Ishikawa (cell line): ENCODE data around the gene GRHPR.

Experiments used
- CEBPB ChIP-seq: IDR thresholded peaks from 2 replicates; pipeline ENCODE4 v1.6.1; 2012
- CREB1 ChIP-seq: IDR thresholded peaks from 2 replicates; pipeline ENCODE4 v1.6.1; 2012; ENCODE audit warnings: low read depth
- EGR1 ChIP-seq: IDR thresholded peaks from 2 replicates; pipeline ENCODE4 v1.6.1; 2012
- EP300 ChIP-seq: IDR thresholded peaks from 2 replicates; pipeline ENCODE4 v1.6.1; 2012; ENCODE audit warnings: borderline replicate concordance
- FOXM1 ChIP-seq: IDR thresholded peaks from 2 replicates; pipeline ENCODE4 v1.6.1; 2012; ENCODE audit warnings: low read depth, borderline replicate concordance
- NFIC ChIP-seq: IDR thresholded peaks from 2 replicates; pipeline ENCODE4 v1.6.1; 2012
- RAD21 ChIP-seq: IDR thresholded peaks from 2 replicates; pipeline ENCODE4 v1.6.1; 2012; ENCODE audit warnings: low read depth
- TAF1 ChIP-seq: IDR thresholded peaks from 2 replicates; pipeline ENCODE4 v1.6.1; 2012; ENCODE audit warnings: low read depth, mild to moderate bottlenecking
- TCF12 ChIP-seq: IDR thresholded peaks from 2 replicates; pipeline ENCODE4 v1.6.1; 2012; ENCODE audit warnings: low read depth
- TEAD4 ChIP-seq: IDR thresholded peaks from 2 replicates; pipeline ENCODE4 v1.6.1; 2012
- YY1 ChIP-seq: IDR thresholded peaks from 2 replicates; pipeline ENCODE4 v1.6.1; 2012; ENCODE audit warnings: low read depth
- ZBTB7A ChIP-seq: IDR thresholded peaks from 2 replicates; pipeline ENCODE4 v1.6.1; 2012; ENCODE audit warnings: low read depth
- TF ChIP-seq, protein P1 (sequence below): IDR thresholded peaks from 2 replicates; pipeline ENCODE4 v1.6.1; 2012; ENCODE audit warnings: low read depth, mild to moderate bottlenecking
- TF ChIP-seq, protein P2 (sequence below): IDR thresholded peaks from 2 replicates; pipeline ENCODE4 v1.6.1; 2012
- TF ChIP-seq, protein P3 (sequence below): IDR thresholded peaks from 2 replicates; pipeline ENCODE4 v1.6.1; 2012

Gene GRHPR

DNA sequence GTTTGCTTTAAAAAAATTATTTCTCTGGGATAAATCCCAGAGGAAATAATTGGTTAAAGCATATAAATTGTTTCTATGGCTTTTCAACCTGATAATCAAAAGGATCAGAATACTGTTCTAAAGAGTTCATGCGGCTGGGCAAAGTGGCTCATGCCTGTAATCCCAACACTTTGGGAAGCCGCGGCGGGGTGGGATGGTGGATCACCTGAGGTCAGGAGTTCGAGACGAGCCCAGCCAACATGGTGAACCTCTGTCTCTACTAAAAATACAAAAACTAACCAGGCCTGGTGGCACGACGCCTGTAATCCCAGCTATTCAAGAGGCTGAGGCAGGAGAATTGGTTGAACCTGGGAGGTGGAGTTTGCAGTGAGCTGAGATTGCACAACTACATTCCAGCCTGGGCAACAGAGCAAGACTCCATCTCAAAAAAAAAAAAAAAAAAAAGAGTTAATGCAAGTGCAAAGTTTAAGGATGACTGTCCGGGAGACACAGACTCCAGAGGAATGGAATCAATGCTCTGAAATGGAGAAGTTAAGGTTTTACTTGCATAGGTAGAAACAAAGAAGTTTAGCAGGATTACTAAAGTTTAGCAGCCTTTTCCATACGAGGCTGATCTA is 16.6 kb upstream of the GRHPR start:
- TF ChIP-seq CEBPB = peak; percentile 72
- no peak for TF ChIP-seq EP300

DNA sequence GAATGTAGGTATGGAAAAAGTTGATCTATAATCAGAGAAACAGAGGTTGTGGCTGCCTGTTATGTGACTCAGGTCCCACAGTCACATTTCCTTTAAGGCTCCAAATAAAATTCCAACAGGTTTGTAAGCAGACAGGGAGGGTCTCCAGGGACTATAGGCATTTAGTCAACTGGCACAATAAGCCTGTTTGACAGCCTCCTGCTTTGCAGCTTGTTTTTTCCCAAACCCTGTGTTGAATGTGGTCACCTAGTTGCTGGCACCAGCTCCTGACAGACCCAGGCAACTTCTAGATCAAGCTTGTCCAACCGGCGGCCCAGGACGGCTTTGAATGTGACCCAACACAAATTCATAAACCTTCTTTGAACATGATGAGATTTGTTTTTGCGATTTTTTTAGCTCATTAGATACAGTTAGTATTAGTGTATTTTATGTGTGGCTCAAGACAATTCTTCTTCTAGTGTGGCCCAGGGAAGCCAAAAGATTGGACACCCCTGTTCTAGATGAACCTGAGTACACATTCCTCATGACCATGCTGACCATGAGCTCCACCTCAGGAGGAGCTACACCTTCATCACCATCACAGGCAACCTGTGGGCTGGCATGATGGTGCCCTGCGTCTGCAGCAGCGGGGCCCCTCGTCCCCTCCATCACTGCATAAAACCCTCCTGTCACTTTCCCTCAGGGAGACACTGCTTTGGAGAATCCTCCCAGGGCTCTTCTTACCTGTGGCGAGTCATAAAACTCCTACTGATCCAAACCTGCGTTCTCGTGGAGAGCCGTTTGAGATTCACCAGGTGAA is 15.7 kb upstream of the GRHPR start:
- no peak for TF ChIP-seq TEAD4
- TF ChIP-seq, protein P1, sequence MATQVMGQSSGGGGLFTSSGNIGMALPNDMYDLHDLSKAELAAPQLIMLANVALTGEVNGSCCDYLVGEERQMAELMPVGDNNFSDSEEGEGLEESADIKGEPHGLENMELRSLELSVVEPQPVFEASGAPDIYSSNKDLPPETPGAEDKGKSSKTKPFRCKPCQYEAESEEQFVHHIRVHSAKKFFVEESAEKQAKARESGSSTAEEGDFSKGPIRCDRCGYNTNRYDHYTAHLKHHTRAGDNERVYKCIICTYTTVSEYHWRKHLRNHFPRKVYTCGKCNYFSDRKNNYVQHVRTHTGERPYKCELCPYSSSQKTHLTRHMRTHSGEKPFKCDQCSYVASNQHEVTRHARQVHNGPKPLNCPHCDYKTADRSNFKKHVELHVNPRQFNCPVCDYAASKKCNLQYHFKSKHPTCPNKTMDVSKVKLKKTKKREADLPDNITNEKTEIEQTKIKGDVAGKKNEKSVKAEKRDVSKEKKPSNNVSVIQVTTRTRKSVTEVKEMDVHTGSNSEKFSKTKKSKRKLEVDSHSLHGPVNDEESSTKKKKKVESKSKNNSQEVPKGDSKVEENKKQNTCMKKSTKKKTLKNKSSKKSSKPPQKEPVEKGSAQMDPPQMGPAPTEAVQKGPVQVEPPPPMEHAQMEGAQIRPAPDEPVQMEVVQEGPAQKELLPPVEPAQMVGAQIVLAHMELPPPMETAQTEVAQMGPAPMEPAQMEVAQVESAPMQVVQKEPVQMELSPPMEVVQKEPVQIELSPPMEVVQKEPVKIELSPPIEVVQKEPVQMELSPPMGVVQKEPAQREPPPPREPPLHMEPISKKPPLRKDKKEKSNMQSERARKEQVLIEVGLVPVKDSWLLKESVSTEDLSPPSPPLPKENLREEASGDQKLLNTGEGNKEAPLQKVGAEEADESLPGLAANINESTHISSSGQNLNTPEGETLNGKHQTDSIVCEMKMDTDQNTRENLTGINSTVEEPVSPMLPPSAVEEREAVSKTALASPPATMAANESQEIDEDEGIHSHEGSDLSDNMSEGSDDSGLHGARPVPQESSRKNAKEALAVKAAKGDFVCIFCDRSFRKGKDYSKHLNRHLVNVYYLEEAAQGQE = no peak
- TF ChIP-seq EGR1 = no peak
- no peak for TF ChIP-seq TCF12
- no peak for TF ChIP-seq RAD21
- TF ChIP-seq, protein P2, sequence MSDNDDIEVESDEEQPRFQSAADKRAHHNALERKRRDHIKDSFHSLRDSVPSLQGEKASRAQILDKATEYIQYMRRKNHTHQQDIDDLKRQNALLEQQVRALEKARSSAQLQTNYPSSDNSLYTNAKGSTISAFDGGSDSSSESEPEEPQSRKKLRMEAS = no peak
- TF ChIP-seq CEBPB = no peak
- TF ChIP-seq EP300 = no peak
- no peak for TF ChIP-seq TAF1
- TF ChIP-seq ZBTB7A = no peak
- TF ChIP-seq CREB1 = no peak
- no peak for TF ChIP-seq FOXM1
- TF ChIP-seq, protein P3, sequence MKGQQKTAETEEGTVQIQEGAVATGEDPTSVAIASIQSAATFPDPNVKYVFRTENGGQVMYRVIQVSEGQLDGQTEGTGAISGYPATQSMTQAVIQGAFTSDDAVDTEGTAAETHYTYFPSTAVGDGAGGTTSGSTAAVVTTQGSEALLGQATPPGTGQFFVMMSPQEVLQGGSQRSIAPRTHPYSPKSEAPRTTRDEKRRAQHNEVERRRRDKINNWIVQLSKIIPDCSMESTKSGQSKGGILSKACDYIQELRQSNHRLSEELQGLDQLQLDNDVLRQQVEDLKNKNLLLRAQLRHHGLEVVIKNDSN = no peak
- no peak for TF ChIP-seq YY1
- no peak for TF ChIP-seq NFIC

DNA sequence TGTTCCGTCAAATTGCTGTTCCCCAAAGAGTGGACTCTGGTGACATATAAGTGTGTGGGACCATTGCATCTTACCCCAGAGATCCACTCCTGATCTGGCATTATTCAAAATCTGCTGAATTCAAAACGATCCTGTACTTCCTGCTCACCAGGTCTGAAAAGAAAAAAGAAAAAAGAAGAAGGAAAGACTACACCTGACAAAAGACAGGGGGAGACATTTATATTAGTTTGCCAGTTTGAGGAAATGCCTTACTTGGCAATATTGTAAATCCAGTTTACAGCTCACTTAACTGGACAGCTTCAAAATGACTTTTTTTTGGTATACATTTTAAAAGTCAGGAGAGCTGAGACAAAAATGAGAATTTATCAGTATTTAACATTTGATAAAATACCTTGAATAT is 15.0 kb upstream of the GRHPR start:
- TF ChIP-seq, protein P3 = no peak
- no peak for TF ChIP-seq ZBTB7A

DNA sequence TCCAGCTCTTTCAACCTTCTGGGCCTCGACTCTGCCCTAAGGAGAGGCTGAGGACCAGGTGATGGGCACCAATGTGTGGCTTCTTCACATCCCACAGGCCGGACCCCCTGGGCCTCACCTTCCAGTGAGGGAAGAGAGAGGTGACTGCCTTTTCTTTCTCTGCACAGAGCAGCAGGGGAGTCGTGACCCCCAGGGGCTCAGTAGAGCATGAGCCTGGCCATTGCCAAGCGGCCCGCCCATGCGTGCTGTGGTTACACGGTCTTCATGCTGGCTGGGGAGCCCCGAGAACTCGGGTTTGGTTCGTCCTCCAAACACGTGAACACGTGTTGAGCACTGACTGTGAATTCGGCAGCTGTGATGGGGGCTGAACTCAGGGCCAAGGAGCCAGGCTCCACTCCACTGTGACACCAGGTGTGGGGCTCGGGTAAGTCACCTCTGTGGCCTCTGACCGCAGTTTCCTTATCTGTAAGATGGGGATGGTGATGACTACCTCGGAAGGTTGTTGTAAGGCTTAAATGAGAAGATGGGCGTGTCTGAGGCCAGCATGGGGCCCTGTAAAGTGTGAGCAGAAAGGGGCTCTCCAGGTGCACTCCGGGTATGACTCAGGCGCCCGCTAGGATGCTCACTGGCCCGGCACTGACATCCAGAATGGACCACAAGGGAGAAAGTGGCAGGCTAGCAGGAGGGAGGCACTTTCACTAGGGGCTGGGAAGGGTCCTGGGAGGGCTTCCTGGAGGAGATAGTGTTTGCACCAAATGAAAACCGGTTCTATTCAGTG is 13.4 kb upstream of the GRHPR start:
- no peak for TF ChIP-seq EGR1
- no peak for TF ChIP-seq TEAD4
- no peak for TF ChIP-seq ZBTB7A
- TF ChIP-seq YY1 = no peak
- TF ChIP-seq, protein P3 = no peak

DNA sequence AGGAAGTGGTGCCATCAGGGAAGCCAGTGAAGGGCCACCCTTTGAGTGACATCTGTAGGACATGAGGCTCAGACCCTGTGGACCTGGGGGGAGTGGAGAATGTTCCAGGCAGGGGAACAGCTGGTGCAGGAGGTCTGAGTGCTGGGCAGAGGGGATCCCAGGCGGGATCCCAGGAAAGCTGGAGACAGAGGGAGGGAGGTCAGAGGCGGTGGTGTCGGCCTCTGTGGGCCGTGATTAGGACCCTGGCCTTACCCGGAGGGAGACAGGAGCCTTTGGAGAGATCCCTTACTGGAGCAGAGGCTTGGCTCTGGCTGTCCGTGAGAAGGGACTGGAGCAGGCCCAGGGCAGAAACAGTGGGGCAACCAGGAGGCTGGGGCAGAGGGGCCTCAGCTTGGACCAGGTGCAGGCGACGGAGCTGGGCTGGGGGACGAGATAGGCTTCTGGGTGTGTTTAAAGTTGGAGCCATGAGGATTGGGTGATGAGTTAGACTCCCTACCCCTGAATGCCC is 12.1 kb upstream of the GRHPR start:
- TF ChIP-seq YY1 (no peak), TEAD4 (no peak)

DNA sequence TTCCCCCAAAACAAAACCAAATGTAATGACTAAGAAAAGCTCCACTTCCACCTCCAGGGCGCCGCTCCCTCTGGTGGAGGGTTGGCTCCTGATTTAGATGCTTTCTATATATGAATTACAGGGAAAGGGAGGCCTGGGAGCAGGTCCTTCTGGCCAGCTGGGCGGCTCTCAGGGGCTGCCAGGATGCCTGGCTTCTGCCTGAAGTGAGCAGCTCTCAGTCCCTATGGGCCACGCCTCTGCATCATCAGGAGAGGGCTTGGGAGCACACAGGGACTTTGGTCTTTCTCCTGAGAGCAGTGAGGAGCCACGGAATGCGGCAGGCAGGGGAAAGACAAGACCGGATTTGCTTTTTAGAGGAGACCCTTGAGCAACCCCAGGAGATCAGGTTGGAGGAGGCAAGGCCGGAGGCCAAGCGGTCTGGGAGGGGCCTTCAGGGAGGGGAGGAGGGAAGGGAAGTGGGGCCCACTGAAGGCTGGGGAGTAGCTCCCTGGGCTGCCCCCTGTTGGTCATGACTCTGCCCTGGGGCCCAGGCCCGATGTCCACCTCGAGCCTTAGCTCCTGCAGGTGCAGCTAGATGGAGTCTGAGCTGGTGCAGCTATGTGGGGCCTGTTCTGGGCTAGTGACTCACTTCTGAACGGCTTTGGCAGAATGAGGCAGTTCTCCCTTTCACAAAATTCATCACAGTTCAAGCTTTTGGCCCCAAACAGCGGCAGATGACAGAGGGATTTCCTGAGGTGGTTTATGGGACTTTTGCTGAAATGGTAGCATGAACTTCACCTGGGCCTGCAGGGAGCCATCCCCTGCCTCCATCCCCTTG is 11.3 kb upstream of the GRHPR start:
- no peak for TF ChIP-seq TAF1
- TF ChIP-seq RAD21 = peak; percentile 9; the same call in 1 of the 2 replicates
- TF ChIP-seq TCF12 = no peak

DNA sequence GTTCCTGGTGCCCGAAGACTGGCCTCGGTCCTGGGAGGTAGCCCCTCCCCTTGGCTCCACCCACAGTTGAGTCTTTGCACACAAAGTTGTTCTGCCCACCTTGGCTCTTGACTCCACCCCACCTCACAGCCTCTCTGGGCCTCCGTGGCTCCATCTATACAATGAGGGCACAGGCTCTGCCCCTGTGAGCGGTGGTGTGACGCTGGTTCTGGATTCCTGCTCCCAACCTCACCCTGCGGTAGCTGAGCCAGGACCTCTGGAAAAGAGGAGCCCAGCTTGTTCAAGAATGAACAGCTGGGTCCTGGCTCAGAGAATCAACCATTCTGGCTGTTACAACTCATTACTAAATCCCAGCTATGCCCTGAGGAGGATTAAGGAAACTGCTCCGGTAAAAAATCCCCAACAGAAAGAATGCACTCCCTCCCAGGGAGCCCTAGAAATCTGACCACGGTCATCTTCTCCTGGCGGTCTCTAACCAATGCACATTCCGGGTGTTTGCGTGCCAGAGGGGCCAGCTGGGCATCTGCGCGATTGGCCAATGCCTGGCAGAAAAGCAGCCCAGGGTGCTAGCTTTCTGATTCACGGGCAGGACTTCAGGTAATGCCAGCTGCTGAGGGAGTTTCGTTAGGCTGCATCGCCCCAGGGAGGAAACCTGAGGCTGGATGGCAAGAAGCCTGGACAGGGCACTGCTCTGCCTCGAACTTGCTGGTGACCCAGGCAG is 9.9 kb upstream of the GRHPR start:
- no peak for TF ChIP-seq TEAD4
- TF ChIP-seq, protein P1 = no peak
- TF ChIP-seq, protein P2 = no peak
